ENCODE results near the gene PPP1R13B.

Gene PPP1R13B

GRCh38 chr14:103763730-103764488 is 83.5 kb downstream of the PPP1R13B start:
- TF ChIP-seq CTCF (IDR thresholded peaks at IDR 0.05; ENCODE audit: low read depth, low read length, missing control alignments) = no peak
- H3K4me3 ChIP-seq (ENCODE audit: low read depth, low read length) = no peak overlapping the region
- in situ Hi-C loops (cut with HindIII; ENCODE audit: low sequenced_read_pairs) = no loop called here
- DNase-seq (ENCODE audit: low read depth) = no peak

- TF ChIP-seq CTCF (IDR thresholded peaks at IDR 0.05; ENCODE audit: low read depth, low read length, missing control alignments) = no peak
- no peak overlapping the region for H3K4me3 ChIP-seq (ENCODE audit: low read depth, low read length)
- DNase-seq (ENCODE audit: low read depth) = no peak
- in situ Hi-C loops (cut with HindIII; ENCODE audit: low sequenced_read_pairs) = no loop called here
These were observed 84.8 kb downstream of the PPP1R13B start for GRCh38 chr14:103762541-103762940.

- no peak for DNase-seq (ENCODE audit: low read depth)
- in situ Hi-C loops (cut with HindIII; ENCODE audit: low sequenced_read_pairs) = no loop called here
- no peak for TF ChIP-seq CTCF (IDR thresholded peaks at IDR 0.05; ENCODE audit: low read depth, low read length, missing control alignments)
- H3K4me3 ChIP-seq (ENCODE audit: low read depth, low read length) = no peak overlapping the region
These were observed 85.3 kb downstream of the PPP1R13B start for GRCh38 chr14:103762036-103762435.

- no peak for DNase-seq (ENCODE audit: low read depth)
- no peak overlapping the region for H3K4me3 ChIP-seq (ENCODE audit: low read depth, low read length)
- in situ Hi-C loops (cut with HindIII; ENCODE audit: low sequenced_read_pairs) = no loop called here
- no peak for TF ChIP-seq CTCF (IDR thresholded peaks at IDR 0.05; ENCODE audit: low read depth, low read length, missing control alignments)
These were observed 89.2 kb downstream of the PPP1R13B start for GRCh38 chr14:103758059-103758776.

DNA sequence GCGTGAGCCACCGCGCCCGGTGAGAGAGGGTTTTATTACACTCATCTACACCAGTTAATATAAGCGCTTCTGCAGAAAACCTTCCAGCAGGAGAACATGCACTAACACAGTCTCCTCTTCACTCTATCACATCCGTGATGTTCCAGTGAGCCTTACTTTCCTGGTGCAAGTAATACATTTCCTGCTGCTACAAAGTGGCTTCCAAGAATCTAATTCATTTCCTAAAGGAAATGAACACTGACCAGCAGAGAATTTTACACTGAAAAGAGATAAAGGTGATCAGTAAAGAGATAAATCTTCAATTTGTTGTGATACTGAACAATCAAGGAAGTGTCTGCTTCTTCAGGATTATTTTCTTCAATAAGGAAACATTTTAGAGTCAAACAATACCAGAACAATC is 92.3 kb downstream of the PPP1R13B start:
- H3K4me3 ChIP-seq (ENCODE audit: low read depth, low read length) = no peak overlapping the region
- no peak for TF ChIP-seq CTCF (IDR thresholded peaks at IDR 0.05; ENCODE audit: low read depth, low read length, missing control alignments)
- in situ Hi-C loops (cut with HindIII; ENCODE audit: low sequenced_read_pairs) = no loop called here
- no peak for DNase-seq (ENCODE audit: low read depth)

GRCh38 chr14:103753774-103754173 is 93.6 kb downstream of the PPP1R13B start:
- no peak for DNase-seq (ENCODE audit: low read depth)
- TF ChIP-seq CTCF (IDR thresholded peaks at IDR 0.05; ENCODE audit: low read depth, low read length, missing control alignments) = no peak
- H3K4me3 ChIP-seq (ENCODE audit: low read depth, low read length) = no peak overlapping the region
- in situ Hi-C loops (cut with HindIII; ENCODE audit: low sequenced_read_pairs) = no loop called here
